SK-N-MC (cell line): ENCODE results near the gene FBXO21.

Experiments used
- DNase-seq: peaks from one replicate; pipeline ENCODE4 v3.0.0-alpha.2; 2011; ENCODE audit warnings: low read depth, low spot score
- H3K27ac ChIP-seq: fragments of 200-600 bp; sonication (generic); 2 replicates; pipeline ENCODE4 v1.5.1; 2016; ENCODE audit warnings: mixed run types
- H3K36me3 ChIP-seq: fragments of 200-600 bp; sonication (generic); 2 replicates; pipeline ENCODE4 v1.6.1; 2017; ENCODE audit warnings: antibody characterized with exemption, low read length, mixed read lengths; ENCODE audit not compliant: insufficient read depth
- H3K4me3 ChIP-seq: fragments of 200-600 bp; sonication (generic); 2 replicates; pipeline ENCODE4 v1.5.1; 2016
- H3K9ac ChIP-seq: fragments of 200-600 bp; sonication (generic); 2 replicates; pipeline ENCODE4 v1.8.0; 2017; ENCODE audit warnings: mixed run types, mixed read lengths; ENCODE audit not compliant: insufficient read length
- H3K9me3 ChIP-seq: fragments of 200-600 bp; sonication (generic); 2 replicates; pipeline ENCODE4 v1.6.1; 2017; ENCODE audit warnings: low read depth, mild to moderate bottlenecking, antibody characterized with exemption, low read length, moderate library complexity, mixed read lengths
- EZH2 ChIP-seq: fragments of 200-600 bp; sonication (generic); IDR thresholded peaks from one replicate; pipeline ENCODE4 v1.6.1; 2017; ENCODE audit warnings: antibody characterized with exemption
- FOXP2 ChIP-seq: optimal IDR thresholded peaks from 2 replicates; pipeline ENCODE3; 2011; ENCODE audit warnings: mild to moderate bottlenecking, moderate library complexity; ENCODE audit not compliant: insufficient read depth; ENCODE audit errors: extremely low read length, control extremely low read depth
- POLR2AphosphoS5 ChIP-seq: IDR thresholded peaks from 2 replicates; pipeline ENCODE4 v1.6.1; 2012; ENCODE audit warnings: mild to moderate bottlenecking, low read depth, low read length, borderline replicate concordance

Gene FBXO21

GRCh38 chr12:117140397-117141096 is 49.7 kb downstream of the FBXO21 start:
- H3K4me3 ChIP-seq, result no peak overlapping the region
- no peaks in the 10 kb centered on the region for H3K9me3 ChIP-seq

DNA sequence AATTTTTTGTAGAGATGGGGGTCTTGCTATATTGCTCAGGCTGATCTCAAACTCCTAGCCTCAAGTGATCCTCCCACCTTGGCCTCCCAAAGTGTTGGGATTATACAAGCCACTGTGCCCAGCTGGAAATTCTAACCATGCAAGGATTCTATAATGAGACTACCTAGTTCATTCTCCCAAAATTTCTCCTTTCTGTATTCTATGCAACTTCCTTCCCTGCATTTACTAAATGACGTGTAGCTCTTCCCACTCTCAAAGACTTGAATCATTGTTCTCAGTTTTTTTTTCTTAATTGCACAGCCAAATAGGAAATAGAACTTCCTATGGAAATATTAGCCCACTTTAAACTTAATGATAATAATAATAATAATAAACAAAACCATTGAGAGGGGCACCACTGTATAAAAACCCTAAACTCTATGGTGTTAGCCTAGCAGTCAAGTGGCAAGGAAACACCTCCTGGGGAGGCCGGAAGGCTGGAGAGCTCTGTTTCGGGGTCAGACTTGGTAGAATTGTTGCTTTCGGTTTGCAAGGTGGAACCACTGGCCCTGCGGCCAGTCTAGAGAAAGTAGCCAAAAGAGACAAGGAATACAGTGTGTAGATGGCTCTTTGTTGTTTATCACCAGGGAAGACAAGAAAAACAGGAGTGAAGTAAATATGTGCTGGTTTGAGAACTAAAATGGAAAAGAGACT is 51.1 kb downstream of the FBXO21 start:
- TF ChIP-seq EZH2 (no peak), POLR2AphosphoS5 (no peak), FOXP2 (no peak)
- Histone ChIP-seq H3K9me3 (no peaks in the 10 kb centered on the region), H3K27ac (no peak overlapping the region)

More at GRCh38 chr12:117140397-117141096, 49.7 kb downstream of the FBXO21 start:
- Histone ChIP-seq H3K27ac (no peak overlapping the region), H3K9ac (no peak overlapping the region), H3K36me3 (no peaks in the 10 kb centered on the region; the same call in 1 of the 2 replicates)
- DNase-seq, result no peak
- no peak for TF ChIP-seq FOXP2
- no peak for TF ChIP-seq POLR2AphosphoS5
- TF ChIP-seq EZH2, result no peak

DNA sequence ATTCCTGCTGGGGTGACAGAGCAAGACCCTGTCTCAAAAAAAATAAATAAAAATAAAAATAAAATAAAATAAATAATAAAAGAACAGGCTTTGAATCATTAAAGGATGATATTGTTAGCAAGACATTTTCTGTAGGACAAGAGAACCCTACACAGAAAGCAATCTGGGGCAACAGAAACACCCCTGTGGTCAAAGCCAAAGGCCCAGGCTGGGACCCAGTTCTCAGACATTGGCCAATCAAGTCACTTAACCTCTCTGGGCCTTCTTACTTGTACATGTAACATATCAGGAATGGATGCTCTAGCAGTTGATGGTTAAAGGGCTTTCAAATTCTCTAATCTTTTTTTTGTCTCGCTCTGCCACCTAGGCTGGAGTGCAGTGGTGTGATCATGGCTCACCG is 55.5 kb downstream of the FBXO21 start:
- no peaks in the 10 kb centered on the region for H3K9me3 ChIP-seq
- H3K4me3 ChIP-seq, result no peak overlapping the region
- no peak for DNase-seq
- H3K36me3 ChIP-seq, result no peaks in the 10 kb centered on the region
- TF ChIP-seq FOXP2, result no peak
- TF ChIP-seq EZH2, result no peak
- TF ChIP-seq POLR2AphosphoS5, result no peak
- no peak overlapping the region for H3K27ac ChIP-seq
- H3K9ac ChIP-seq, result no peak overlapping the region

More for the DNA sequence above, 51.1 kb downstream of the FBXO21 start:
- Histone ChIP-seq H3K36me3 (no peaks in the 10 kb centered on the region), H3K9ac (no peak overlapping the region), H3K4me3 (no peak overlapping the region)
- DNase-seq, result no peak

DNA sequence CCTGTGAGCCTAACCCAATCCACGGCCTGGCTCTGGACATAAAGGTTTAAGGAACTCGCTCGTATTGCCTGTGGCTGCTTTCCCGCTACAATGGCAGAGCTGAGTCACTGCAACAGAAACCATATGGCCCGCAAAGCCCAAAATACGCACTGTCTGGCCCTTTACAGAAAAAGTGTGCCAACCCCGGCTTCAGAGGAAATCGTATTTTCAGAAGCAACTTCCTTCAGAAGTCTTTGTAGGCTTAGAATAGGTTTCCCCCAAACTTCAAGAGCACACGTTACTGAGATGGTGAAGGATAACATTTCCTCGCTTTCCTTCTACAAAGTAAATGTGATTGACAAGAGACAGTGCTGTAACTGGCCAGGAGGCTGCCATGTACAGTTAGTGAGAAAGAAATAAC is 56.2 kb downstream of the FBXO21 start:
- no peak overlapping the region for H3K9ac ChIP-seq

DNA sequence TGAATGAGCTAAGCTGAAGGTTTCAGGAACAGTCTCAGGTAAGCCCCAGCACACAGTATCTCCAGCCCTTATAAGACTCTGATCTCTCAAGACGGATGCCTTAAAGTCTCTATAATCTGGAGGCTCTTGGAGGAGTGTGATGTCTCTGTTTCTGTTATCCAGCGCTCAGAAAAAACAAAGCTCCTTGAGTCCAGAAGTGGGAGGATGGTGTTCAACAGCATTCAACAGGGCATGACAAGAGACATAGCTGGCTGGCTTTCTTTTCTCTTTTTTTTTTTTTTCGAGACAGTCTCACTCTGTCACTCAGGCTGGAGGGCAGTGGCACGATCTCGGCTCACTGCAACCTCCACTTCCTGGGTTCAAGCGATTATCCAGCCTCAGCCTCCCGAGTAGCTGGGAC is 59.5 kb downstream of the FBXO21 start:
- Histone ChIP-seq H3K9ac (no peak overlapping the region), H3K27ac (no peak overlapping the region), H3K36me3 (no peaks in the 10 kb centered on the region), H3K4me3 (no peak overlapping the region), H3K9me3 (no peaks in the 10 kb centered on the region)
- TF ChIP-seq POLR2AphosphoS5 (no peak), EZH2 (no peak), FOXP2 (no peak)
- DNase-seq, result no peak

More for the DNA sequence above, 56.2 kb downstream of the FBXO21 start:
- no peaks in the 10 kb centered on the region for H3K9me3 ChIP-seq
- H3K4me3 ChIP-seq, result no peak overlapping the region
- no peak overlapping the region for H3K27ac ChIP-seq
- H3K36me3 ChIP-seq, result no peaks in the 10 kb centered on the region
- no peak for DNase-seq
- TF ChIP-seq EZH2 (no peak), FOXP2 (no peak), POLR2AphosphoS5 (no peak)

GRCh38 chr12:117129391-117129790 is 60.9 kb downstream of the FBXO21 start:
- no peak overlapping the region for H3K4me3 ChIP-seq
- no peaks in the 10 kb centered on the region for H3K36me3 ChIP-seq
- H3K27ac ChIP-seq, result no peak overlapping the region
- no peak overlapping the region for H3K9ac ChIP-seq
- no peaks in the 10 kb centered on the region for H3K9me3 ChIP-seq
- no peak for DNase-seq
- TF ChIP-seq EZH2, result no peak
- no peak for TF ChIP-seq POLR2AphosphoS5
- TF ChIP-seq FOXP2, result no peak

GRCh38 chr12:117127933-117128823 is 62.1 kb downstream of the FBXO21 start:
- DNase-seq, result no peak
- Histone ChIP-seq H3K27ac (no peak overlapping the region), H3K9ac (no peak overlapping the region), H3K4me3 (no peak overlapping the region), H3K36me3 (no peaks in the 10 kb centered on the region), H3K9me3 (no peaks in the 10 kb centered on the region)
- TF ChIP-seq EZH2 (no peak), FOXP2 (no peak)

- Histone ChIP-seq H3K27ac (no peak overlapping the region), H3K4me3 (no peak overlapping the region), H3K9ac (no peak overlapping the region), H3K36me3 (no peaks in the 10 kb centered on the region), H3K9me3 (no peaks in the 10 kb centered on the region)
- DNase-seq, result no peak
- TF ChIP-seq FOXP2, result no peak
- TF ChIP-seq POLR2AphosphoS5, result no peak
- no peak for TF ChIP-seq EZH2
Observed at GRCh38 chr12:117126335-117126734, 63.9 kb downstream of the FBXO21 start.

GRCh38 chr12:117125767-117126166 is 64.5 kb downstream of the FBXO21 start:
- H3K9ac ChIP-seq, result no peak overlapping the region
- TF ChIP-seq EZH2, result no peak
- DNase-seq, result no peak
- no peak overlapping the region for H3K4me3 ChIP-seq
- H3K9me3 ChIP-seq, result no peaks in the 10 kb centered on the region
- no peak overlapping the region for H3K27ac ChIP-seq
- H3K36me3 ChIP-seq, result no peaks in the 10 kb centered on the region
